T-helper 22 cell (primary cell): ENCODE measurements around the gene SMPD3.

ENCODE experiments used
- DNase-seq: peaks from one replicate; pipeline ENCODE4 v3.0.0-alpha.2; 2020; ENCODE audit warnings: low read depth

SMPD3 gene

DNA sequence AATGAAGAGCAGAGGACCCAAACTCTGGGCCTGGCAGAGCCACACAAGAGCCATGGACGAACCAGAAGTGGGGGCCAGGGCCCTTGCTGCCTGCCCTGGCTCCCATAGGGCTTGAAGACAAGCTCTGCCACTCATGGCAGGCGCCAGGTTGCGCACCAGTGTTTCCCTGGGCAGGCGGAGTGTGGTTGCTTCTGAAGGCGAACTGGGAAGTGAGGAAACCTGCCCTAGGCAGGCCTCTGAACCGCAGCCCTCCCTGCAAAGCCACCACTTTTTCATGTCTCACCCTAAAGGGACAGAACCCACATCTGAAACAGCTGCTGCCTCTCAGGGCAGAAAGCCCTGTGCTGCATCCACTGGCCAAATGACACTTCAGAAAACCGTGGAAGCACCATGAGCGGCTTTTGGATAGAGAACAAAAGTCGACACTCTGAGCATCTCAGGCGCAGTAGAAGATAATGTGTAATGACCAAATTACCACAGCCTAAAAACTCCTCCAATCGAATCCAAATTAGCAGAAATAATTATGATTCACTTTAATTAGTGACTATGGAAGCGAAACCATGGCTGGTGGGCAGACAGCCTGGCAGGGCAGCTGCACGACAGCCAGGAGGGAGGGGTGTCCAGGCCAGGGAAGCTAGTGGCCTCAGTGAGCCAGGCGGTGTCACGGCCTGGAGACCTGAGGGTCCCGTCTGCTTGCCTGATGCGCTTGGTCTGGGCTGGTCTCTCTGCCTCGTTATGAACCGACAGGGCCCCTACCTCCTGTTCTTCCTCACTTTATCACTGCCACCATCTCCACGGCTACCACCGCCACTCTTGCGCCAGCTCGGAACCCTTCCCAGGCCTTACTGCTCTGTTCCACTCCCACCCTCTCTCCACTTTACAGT is 78.4 kb downstream of the SMPD3 start:
- no peak for DNase-seq

DNA sequence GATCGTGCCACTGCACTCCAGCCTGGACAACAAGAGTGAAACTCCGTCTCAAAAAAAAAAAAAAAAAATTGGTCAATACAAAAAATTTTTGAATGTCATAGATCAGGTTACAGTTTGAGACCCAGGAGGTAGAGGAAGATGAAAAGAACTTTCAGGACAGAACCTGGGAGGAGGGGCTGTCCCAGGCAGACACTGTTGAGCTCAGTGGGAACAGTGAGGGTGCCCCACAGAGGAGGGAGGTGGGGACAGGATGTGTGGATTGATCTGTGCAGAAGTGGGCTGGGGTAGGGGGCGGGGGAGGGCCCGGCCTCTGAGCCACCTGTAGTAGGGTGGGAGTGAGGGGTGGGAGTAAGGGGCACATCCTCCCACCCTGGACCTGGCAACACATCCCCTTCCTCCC is 79.1 kb downstream of the SMPD3 start:
- no peak for DNase-seq

DNA sequence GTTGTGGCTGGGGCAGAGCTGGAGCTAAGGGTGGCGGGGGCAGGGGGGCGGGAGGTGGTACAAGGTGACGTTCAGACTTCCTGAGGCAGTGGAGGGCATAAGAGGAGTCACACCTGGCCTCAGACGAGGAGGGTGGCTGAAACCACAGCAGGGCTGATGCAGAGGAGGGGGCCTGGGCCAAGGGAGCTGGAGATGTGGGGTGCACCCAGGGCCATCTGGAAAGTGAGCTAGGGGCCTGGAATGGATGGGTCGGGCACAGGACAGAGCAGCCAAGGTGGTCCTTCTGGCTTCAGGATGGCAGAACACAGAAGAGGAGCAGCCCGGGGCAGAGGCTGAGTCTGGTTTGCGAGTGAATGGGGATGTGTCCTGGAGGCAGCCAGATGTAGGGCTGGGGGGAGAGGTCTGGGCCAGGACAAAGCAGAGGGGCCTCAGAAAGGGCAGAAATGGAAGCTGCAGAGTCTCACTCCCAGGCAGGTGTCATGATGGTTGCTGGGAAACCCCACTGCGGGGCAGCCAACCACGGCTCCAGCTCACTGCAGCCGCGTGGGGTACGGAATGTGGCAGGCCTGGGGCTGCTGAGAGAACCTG is 79.9 kb downstream of the SMPD3 start:
- DNase-seq: no peak

DNA sequence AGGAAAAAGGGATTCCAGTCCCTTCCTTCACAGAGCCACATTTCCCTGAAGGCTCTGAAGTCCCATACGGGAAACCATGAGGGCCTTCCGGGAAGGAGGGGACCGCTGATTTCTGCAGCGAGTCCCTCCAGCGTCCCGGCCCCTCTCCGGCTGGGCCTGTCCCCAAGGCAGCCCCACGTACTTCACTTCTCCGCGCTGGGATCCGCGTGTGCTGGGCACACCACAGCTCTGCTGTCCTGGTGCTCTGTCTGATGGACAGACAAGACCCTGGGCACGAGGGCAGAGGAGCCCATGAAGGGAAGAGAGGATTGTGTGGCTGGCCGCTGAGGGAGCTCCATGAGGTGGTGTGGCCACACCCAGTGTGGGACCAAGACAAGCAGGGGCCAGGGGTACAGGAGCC is 80.4 kb downstream of the SMPD3 start:
- DNase-seq: no peak

DNA sequence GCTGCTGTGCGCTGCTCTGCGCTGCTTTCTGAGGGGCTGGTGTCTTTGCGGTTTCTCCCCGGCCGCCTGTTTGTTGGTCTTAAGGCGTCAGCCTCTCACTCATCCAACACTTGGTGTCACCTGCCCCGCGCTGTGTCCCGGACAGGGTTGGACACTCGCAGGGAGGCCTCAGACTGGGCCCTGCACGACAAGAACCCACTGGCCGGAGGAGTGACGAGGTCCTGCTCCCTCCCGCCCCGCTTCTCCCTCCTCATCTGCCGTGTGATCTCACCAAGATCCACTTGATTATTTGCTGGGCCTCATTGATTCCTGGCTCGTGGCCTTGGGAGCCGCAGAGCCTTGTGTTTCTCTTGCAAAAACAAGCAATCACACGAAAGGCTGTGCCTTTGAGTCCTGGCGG is 80.9 kb downstream of the SMPD3 start:
- DNase-seq: no peak

DNA sequence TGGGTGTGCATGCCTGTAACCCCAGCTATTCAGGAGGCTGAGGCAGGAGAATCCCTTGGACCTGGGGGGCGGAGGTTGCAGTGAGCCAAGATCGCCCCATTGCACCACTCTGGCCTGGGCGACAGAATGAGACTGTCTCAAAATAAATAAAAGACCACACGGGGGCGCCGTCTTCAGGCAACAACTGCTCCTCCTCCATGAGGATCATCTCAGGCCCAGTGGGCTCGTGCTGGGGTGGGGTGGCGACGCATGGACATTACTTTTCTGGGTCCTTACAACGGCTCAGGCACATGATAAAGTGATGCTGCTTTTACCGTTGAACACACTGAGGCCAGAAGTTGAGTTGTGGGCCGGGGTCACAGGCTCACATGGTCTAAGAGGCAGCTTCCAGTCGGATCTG is 81.3 kb downstream of the SMPD3 start:
- no peak for DNase-seq

DNA sequence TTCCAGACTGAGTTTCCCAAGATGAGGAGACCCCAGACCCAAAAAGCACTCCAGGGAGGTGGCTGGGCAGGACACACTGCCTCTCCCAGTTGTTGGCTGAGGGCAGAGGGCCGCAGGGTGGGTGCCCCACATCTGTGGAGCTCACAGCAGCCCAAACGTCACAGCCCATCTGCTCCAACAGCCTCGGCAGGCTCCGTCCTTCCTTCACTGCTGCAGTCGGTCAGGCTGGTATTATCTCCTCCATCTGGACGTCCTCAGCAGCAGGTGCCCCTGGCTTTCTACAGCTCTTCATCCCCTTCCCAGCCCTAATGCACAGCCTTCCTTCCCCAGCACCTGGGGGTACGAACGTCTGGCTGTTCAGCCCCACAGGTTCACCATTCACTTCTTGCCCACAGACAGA is 82.2 kb downstream of the SMPD3 start:
- no peak for DNase-seq

DNA sequence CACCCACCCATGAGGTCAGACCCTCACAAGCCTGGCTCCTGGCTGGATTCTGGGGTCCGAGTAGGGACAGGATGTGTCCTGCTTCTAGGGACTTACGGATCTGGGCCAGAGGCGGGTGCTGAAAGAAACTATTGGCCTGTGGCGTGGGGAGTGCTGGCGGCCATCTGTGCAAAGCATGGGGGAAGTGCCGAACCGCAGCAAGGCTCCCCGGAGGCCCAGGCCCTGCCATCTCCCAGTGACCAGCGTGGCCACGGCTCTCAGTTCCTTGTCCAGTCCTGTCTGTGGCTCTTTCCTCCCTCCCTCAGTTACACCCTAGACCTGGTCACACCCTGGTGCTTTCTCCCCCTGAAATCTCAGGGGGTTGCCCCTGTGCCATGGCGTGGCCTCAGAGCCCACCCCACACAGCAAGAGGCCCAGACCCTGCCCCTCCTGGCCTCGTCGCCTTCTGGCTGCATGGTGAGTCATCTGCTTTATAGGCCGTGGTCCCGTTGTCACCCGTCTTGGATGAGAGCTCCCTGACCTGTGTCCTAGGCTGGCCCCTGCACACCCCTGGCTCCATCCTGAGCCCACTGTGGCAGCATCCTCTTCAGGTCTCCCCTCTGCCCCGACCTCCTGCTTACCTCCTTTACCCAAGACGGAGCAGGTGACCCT is 83.0 kb downstream of the SMPD3 start:
- no peak for DNase-seq

DNA sequence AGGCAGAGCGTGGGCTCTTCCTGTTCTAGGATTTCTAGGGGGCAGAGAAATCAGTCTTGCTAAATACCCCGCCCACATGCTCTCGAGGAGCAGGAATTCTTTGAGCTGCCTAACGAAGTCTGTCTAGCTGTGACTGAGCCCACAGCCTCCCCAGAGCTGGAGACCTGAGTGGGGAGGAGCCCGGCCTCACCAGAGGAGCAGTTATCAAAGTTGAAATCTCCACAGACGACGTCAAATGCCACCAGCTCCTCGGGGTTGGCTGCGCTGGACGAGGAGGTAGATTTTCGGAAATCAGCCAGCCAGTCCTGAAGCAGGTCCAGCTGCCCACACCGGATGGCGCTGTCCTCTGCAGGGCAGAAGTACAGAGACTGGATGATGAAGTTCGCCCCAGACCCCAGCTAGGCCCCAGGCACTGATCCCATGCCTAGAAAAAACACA is 83.7 kb downstream of the SMPD3 start:
- DNase-seq: no peak

DNA sequence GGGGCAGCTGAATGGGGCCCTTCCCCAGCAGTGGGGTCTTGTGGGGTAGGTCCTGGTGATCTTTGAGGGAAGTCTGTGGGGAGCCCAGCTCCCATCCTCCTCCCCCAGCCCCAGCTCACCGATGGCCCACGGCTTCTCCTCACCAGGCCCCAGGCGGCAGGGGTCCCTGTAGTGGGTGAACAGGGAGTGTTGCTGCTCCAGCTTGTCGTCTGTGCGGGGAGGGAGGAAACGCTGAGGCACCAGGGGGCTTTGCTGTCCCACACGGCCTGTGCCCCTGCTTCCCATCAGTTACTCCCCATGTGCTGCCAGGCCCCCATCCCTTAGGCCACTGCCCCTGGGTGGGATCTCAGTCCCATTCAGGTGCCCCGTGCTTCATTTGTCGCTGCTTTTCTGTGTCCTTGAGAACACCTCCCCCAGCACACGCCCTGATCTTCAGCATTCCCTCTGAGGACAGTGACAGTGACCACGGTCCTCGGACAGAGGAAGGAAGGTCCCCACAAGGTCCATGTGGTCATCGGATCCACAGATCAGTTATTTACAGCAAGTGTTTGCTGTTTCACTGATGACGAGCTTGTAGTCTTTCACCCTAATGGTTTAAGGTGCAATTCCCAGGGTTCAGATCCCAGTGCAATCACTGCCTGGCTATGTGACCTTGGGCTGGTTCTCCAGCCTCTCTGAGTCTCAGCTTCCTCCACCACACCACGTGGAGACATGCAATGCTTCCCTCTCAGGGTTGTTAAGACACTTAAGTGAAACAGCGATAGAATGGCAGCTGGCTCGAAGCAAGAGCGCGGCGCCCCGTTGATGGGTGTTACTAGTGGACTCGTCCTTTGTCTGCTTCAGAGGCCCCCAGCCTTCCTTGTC is 84.4 kb downstream of the SMPD3 start:
- no peak for DNase-seq

DNA sequence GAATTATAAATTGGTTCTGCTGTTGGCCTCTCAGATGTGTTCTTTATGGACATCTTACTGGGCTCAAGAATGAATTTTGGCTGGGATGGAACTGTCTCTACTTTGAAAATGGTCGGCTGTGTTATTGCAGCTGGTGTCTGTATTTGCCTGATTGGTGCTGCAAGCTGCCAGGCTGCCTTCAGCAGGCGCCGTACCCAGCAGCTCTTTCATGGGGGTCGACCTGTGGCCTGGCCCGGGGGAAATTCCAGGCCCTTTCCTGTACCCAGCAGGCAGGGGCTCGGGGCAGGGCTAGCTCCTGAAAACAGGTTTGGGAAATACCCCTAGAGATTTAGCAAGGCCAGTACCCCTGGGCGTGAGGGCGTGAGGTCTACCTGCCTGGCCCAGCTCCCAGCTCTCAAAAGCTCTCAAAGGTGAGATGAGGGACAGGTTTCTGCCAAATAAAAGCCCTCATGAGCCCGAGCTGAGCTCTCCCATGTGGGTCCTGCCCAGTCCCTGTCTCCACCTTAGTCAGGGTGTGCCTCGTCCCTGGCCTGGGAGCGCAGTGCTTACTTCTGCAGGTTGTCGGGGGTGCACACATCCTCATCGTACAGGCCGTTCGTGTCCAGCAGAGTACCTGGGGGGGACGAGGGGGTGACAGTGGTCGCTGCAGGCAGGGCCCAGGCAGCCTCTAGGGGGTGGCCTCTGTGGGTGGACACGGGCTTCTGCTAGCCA is 85.2 kb downstream of the SMPD3 start:
- DNase-seq: no peak

DNA sequence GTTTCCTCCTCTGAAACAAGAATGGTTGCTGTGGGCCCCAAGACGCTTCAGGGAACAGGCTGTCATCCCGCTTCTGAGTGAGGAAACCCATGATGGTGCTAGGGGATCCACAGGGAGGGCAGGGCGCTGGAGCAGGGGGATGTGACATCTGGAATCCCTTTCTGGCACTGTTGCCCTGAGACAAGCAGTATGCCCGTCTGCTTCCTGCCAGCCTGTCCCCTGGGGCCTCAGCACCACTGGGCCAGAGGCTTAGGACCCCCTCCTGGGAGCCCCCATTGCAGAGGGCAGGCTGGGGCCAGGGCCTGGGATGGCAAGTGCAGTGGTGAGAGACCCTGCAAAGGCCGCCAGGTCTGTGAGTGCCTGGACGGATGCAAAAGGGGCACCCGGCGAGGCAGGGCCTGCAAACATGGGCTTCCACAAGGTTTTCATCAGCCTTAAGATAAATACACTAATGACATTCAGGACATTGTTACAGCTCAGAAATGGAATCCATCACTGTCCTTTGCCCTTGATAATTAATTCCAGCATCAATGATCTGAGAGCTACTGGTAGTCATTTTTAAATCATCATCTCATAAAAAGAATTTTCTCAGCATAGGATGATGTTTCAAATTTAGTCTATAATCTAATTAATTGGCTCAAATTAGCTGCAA is 85.9 kb downstream of the SMPD3 start:
- DNase-seq: no peak

DNA sequence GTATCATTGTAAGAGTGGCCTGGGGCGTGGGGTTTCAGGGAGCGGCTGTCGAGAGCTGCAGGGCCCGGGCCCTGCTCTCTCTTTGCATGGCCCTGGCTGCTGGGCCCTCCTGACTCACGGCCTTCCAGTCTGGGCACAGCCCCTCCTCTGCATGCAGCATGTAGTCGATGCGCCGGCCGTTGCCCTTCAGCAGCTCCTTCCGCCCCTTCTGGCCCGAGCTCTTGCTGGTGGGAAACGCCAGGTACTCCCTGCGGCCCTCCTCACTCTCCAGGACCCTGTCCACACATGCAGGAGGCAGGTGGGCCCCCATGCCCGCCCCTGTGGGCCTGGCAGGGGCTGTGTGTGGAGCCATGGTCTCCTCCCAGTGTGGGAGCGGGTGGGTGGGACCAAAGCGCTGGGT is 86.8 kb downstream of the SMPD3 start:
- DNase-seq: no peak

DNA sequence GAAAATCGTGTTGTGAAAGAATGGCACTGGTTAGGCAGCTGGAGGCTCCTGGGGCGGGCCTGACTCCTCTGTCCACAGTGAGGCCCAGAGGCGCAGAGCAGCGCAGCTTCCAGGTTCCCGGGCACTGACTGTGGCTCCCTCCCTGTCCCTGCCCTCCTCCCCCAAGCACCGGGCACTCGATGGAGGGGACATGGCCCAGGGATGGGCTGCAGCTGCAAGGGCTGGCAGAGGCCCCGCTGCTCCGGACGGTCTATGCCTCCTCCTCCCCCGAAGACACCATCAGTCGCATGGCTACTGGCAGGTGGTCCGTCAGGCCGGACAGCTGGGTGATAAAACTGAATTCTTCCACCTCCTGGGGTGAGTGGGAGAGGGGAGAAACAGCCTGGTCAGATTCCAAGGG is 87.4 kb downstream of the SMPD3 start:
- DNase-seq: no peak

DNA sequence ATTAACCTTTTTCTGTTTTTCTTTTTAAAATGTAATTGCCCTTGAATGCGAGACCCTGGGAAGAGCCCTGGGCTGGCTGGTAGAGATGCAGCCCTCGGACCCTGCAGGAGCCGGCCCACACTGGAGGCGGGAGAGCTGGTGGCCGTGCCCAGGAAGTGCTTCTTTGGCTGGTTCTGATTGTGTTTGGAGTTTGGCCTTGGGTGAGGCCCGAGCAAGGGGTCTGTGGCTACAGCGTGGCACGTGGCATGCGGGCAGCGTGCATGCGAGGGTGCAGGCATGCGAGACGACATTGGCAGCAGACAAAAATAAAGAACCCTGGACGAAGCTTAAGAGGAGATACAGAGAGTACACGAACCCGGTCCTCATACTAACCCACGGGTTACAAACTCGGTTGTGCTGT is 87.8 kb downstream of the SMPD3 start:
- no peak for DNase-seq

DNA sequence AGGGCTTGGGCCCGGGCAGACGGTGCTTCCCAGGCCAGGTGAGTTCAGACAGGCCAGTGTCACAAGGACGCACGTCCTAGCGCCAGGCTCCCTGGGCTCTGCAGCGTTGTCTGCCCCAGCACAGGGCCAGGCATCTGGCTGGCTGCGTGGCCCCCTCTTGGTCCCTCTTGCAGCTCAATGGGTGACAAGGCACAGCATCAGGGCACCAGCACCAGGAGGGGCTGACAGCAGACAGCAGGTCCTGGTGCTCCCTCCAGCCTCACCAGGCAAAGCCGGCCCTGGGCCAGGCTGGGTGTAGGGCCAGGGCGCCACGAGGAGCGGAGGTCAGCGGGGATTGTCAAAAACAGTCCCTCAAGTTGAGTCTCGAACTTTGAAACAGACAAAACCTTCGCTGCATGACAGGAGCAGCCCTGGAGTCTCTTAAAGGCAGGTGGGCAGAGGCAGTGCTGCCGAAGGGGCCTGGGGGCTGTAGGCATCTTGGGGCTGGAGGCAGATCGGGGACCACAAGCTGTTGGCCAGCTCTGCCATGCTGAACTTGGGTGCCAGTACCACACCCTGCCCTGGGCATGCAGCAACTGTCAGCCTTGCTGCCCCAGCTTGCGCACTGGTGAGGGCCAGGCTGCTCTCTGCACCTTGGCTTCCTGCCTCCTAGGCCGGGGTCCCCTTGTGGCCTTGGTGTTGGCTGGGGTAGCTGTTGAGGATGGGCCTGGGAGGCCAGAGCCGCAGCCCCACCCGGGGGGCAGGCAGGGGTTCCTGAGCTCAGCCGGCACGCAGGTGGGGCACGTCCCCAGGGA is 88.7 kb downstream of the SMPD3 start:
- DNase-seq: no peak

DNA sequence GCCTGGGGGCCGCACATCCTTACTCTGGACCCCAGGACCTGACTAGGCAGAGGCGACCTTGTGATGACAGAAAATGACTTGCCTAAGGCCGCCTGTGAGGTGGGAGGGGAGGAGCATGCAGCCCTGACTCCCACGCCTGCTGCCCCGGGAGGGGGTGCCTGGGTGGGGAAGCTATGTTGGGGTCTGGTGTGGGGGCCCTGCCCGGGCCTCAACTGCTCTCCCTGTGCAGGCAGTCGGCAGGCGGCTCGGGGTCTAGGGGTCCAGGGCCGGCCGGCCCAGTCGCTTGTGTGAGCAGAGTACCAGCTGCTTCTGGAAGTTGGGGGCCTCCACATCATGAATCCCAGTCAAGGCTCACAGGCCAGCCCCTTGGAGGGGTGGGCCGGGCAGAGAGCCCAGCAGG is 89.4 kb downstream of the SMPD3 start:
- no peak for DNase-seq

DNA sequence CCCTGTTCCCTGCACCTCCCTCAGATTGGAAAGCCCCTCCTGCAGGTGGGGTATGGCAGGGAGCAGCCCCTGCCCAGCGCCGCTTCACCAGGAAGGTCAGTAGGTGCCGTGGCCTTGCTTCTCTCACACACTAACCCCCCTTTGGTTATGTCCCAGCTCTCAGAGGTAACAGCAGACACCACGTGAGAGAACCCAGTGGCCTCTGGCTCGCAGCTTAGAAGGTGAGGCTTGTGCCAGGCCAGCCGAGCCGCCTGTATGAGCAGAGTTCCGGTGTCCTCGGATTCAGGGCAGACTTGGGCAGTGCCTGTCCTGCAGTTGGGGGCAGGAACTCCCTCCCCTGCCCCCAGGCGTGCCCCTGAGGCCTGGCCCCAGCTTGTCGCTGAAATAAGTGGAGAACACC is 90.4 kb downstream of the SMPD3 start:
- no peak for DNase-seq

DNA sequence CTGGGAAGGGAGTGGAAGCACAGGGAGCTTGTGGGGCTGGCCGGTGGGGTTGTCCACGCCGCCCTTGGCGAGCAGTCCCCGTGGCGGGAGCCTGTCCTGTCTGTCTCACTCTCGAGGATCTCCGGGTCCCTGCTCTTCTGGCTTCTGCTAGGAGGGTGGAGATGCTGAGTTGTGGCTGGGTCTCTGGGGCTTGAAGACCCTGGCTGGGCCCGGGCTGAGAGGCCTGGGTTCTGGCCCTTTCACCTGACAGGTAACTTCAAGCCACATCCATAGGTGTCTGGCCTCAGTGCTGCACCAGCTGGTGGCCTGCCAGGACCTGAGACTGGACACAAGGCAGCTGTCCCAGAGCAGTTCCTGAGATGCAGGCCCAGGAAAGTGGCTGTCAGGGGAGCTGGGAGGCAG is 90.8 kb downstream of the SMPD3 start:
- DNase-seq: no peak

DNA sequence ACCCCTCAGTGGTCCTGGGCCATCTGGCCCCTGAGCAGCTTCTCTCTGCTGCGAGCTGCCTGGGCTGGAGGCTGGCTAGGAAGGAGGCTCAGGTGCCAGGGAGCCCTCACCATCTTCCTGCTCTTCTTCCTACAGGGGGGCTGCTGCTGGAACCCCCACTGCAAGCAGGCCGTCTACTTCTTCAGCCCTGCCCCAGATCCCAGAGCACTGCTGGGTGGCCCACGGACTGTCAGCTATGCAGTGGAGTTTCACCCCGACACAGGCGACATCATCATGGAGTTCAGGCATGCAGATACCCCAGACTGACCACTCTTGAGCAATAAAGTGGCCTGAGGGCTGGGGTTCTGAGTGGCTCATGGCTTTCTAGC is 91.4 kb downstream of the SMPD3 start:
- no peak for DNase-seq
